GM04503 (cell line): ENCODE measurements around the gene KLK12.

Experiments used
- DNase-seq: peaks from one replicate; pipeline ENCODE4 v3.0.0-alpha.2; 2012; ENCODE audit warnings: low read depth

KLK12 gene

DNA sequence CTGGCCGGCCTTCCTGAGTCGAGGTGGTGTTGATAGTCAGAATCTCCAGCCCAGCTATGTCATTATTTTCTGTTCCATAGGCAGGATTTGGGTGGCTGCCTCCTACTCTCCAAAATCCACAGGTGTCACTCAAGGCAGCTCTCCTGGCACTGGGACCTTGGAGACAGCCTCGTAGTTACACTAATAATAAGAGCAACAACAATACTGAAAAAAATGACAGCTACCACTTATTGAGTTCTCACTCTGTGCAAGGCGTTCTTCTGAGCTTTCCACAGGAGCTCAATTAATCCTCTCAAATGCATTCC lies 12.2 kb upstream of the KLK12 start:
- DNase-seq = no peak

- no peak for DNase-seq
Observed at GRCh38 chr19:51044327-51044726, 9.5 kb upstream of the KLK12 start.

DNA sequence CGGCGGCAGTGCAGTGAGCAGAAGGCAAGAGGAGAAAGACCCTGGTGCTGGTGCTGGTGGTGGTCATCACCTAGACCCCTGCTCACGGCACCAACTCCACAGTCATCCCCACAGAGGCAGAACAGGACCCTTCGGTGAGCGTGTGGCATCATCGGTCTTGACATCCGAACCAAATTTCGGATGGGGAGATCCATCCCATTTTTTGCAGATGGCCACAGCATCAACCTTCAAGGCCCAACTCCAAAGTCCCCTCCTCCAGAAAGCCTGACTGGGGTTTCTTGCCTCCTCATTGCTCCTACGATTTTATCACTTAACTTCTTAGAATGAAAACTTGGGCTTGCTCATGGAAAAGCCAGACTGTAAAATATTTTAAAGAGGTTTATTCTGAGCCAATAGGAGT lies 8.7 kb upstream of the KLK12 start:
- no peak for DNase-seq

DNA sequence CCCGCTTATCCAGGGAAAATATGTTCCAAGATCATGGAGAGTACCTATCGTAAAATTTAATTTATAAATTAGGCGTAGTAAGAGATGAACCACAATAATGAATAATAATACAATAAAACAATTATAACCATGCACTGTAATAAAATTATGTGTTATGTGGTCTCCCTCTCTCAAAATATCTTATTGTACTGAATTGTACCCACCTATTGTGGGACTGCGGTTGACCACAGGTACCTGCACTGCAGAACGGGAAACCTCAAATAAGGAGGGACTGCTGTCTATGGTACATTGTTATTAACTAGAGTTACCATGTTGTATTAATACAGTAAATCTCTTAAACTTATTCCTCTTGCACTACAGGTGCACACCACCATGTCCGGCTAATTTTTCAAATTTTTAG lies 5.3 kb upstream of the KLK12 start:
- no peak for DNase-seq

DNA sequence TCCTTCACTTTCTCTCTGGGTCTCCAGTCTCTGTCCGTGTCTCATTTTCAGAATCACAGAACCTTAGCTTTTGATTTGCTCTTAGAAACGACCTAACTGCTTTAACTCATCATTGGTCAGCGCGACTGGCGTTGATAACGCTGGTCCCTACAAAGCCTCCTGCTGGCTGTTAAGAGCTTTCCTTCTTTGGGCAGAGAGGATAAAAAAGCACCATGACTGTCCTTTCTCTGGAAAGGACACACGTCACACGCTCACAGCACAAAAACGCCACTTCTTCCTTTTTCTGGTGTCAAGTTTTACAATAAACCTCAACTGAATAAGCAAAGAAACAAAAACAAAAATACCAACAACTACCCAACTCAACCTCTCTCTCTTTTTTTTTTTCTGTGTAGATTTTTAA lies 1.7 kb upstream of the KLK12 start:
- DNase-seq = no peak

GRCh38 chr19:51031880-51032225 lies 2.9 kb downstream of the KLK12 start:
- DNase-seq = no peak

GRCh38 chr19:51031220-51031879 lies 3.5 kb downstream of the KLK12 start:
- no peak for DNase-seq

DNA sequence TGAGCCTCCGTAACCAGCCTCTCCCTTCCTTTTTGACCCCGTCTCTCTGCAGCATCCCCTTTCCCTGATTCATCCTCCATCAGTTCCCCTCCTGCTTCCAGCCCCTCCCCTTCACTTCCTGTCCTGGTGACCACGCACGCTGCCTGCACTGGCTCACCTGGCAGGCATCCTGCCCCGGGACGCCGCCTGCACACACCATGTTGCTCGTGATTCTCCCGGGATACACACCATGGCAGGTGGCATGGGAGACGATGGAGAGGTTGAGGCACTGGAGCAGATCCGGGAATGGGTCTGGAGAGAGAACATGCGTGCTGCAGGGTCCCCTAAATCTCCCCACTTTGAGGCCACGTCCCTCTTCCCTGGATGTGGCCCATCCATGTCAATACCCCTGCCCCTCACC lies 4.2 kb downstream of the KLK12 start:
- no peak for DNase-seq

GRCh38 chr19:51029718-51030117 lies 5.1 kb downstream of the KLK12 start:
- no peak for DNase-seq

GRCh38 chr19:51027873-51028272 lies 6.9 kb downstream of the KLK12 start:
- no peak for DNase-seq

DNA sequence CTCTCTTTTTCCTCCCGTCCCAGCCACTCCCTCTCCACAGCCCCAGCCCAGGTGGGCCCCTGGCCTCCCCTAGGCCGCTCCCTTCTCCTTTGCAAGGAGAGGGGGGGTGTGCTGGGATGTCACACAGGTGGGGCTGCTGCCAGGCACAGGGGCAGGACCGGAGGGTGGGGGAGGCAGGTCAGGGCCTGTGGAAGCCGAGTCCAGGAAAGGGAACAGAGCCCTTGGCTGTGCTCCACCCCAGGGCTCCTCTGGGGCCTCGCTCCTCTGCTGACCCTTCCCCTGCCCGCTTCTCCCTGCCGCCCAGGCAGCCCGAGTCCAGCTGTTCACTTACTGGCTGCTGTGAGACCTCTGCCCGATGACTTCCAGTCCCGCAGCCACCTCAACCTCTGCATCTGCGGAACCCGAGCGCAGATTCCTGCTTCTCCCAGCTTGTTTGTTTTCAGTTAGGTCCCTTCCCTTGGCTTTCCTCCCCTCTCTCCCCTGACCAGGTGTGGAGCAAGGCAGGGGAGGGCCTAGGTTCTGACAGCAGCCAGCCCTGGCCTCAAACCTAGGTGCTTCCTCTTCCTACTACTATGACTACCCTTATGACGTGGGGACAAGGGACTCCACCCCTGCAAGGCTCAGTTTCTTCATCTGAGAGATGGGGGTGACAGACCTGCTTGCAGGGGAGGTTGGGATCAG lies 7.5 kb downstream of the KLK12 start:
- no peak for DNase-seq

DNA sequence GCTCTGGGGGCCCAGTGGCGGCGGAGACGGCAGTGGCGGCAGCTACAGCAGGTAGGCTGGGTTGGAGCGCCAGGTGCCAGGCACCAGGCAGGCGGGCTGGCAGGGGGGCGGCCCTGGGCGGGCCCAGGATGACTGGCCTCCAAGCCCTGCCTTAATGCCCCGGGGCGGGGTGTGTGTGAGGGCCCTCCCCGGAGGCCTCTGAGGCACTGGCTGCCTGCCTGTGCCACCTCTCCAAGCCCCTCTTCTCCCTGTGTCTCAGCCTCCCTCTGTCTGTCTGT lies 8.3 kb downstream of the KLK12 start, which contains the start of gene KLK11:
KLK11 (minus strand) TSS at position 63 of the 278 bp plus-strand sequence. CDS start 985 bp downstream, outside the sequence.
- no peak for DNase-seq

DNA sequence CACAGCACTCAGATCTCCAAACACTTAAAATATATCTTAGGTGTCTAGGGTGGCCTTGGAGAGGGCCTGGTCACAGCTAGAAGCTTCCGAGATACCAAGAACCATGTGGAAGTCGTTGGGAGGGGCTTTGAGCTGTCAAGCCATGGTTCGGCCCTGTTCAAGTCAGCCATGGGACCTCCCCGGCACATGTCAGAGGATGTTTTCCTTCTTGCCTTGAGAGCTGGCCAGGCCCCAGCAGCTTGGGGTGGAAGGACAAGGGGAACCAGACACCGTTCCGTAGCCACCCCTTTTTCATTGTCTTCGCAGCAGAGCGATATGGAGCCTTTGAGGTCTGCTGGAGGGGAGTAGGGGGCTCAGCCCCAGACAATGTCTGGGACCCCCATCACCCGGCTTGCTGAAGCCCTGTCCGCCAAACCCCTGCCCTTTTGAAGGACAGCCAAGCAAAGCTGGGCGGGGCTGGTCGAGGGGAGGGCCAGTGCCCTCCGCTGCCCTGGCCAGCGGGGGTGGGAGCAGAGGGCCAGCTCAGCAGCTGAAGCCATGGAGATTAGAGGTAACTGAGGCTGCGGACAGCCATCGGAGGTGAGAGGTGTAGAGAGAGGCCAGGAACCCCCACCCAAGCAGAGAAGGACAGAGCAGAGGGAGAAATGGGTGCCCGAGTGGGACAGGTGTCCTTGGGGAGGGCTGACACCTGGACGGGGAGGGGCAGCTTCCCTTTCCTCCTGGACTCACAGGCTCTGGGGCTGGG lies 8.8 kb downstream of the KLK12 start:
- no peak for DNase-seq

- no peak for DNase-seq
Observed at GRCh38 chr19:51025401-51025800, 9.4 kb downstream of the KLK12 start.

DNA sequence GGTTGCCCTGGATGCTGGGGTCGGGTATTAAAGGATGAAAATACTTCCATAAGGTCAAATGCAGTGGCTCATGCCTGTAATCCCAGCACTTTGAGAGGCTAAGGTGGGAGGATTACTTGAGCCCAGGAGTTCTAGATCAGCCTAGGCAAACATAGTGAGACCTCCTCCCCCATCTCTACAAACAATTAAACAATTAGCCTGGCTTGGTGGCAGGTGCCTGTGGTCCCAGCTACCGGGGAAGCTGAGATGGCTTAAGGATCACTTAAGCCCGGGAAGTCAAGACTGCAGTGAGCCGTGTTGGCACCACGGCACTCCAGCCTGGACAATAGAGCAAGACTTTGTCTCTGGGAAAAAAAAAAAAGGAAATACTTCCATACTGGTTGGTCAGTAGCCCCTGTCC lies 9.9 kb downstream of the KLK12 start:
- DNase-seq = no peak

DNA sequence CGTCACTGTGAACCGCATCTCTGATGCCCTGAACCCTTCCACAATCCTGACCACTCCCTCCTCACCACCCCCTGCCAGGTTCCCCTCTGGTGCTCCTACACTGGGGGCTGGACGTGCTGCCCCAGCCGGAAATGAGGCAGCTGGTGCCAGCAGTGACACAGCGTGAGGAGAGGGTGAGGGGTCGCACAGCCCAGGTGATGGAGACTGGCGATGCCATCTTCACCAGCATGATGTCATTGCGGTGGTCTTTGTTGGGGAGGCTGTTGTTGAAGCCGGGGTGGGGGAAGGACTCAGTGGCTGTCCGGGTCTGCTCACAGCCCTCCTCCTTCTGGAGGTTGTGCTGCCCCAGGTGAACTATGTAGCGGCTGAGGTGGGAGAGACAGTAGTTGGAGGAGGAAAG lies 10.9 kb downstream of the KLK12 start:
- DNase-seq = no peak

GRCh38 chr19:51022526-51022925 lies 12.3 kb downstream of the KLK12 start:
- no peak for DNase-seq

GRCh38 chr19:51020988-51021651 lies 13.7 kb downstream of the KLK12 start:
- DNase-seq = no peak

DNA sequence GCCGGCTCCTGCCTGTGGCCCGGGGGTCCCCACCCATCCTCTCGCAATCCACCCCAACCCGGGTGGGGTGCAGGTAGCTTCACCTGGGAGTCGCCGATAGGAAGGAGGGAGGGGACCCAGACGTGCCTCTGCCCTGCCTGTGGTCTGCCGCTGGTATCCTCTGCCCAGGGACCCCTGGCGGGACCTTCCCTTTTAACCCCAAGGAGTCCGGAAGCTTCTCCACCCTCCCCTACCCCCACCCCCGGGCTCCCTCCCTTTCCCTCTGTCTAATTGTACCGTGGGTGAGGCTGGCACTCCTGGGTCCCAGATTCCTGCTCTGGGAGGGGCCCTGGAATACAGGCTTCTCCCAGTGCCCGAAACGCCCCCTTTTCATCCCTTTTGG lies 15.3 kb downstream of the KLK12 start, which contains the start of gene KLK10:
KLK10 (minus strand) TSS at position 166 of the 382 bp plus-strand sequence. CDS start 579 bp downstream, outside the sequence.
- no peak for DNase-seq

DNA sequence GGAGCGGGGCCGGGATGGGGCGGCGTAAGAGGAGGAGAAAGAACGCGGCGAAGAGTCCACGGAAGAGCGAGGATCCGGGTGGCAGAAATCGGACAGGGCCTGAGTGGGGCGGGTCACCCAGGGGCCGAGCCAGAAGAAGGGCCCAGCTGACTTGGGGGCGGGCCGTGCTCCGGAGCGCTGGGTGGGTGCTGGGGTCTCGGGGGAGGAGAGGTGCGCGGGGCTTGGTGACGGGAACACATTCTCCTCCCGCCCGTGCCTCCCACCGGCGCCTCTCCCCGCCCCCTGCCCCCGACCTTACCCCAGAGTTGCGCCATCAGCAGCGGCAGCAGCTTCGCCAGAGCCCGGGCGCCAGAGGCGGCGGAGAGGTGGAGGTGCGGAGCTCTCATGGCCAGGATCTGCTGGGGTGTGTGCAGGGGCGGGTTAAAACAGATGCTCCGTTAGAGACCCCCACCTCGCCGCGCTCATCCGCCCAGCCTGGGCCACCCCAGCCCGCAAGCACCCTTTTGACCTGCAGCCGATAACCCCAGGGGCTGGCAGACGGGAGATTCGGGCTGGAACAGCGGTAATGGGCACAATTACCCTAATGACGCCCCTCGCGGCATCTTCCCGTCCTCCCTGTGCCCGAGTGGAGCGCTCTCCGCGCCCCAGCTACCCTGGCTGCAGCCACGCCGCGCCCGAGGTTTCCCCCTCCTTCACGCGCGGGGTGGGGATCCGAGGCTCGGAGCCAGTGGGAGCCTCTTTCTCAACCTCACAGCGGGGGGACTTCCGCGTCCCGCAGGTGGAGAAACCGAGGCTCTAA lies 15.9 kb downstream of the KLK12 start:
- no peak for DNase-seq

GRCh38 chr19:51016798-51017683 lies 17.8 kb downstream of the KLK12 start:
- DNase-seq = no peak
